RKO (cell line): ENCODE data around the gene ARMC5.
A peak's percentile ranks its signal among the peaks of the same experiment; 100 is the strongest.
"Not testable (repeated sequence)": the region's sequence is repeated elsewhere in the genome, so short reads cannot be mapped to it uniquely, and the experiment has no call there.

Experiments used
- DNase-seq: peaks from one replicate; pipeline ENCODE4 v3.0.0-alpha.2; 2016; ENCODE audit warnings: low spot score

Gene ARMC5

GRCh38 chr16:31478956-31479355 lies 19.7 kb downstream of the ARMC5 start:
- DNase-seq, result no peak

- DNase-seq, result no peak
Observed at GRCh38 chr16:31479751-31480150, 20.4 kb downstream of the ARMC5 start.

- DNase-seq, result no peak
Observed at GRCh38 chr16:31480851-31481536, 21.7 kb downstream of the ARMC5 start.

GRCh38 chr16:31483081-31483480 lies 23.8 kb downstream of the ARMC5 start, which contains the start of gene SLC5A2:
Gene SLC5A2 (plus strand): TSS chr16:31483123. CDS start chr16:31483137, 14 bp downstream.
- no peak for DNase-seq

- not testable (repeated sequence) for DNase-seq
Observed at GRCh38 chr16:31484048-31484447, 24.7 kb downstream of the ARMC5 start.

- no peak for DNase-seq
Observed at GRCh38 chr16:31484491-31485171, 25.3 kb downstream of the ARMC5 start.

- no peak for DNase-seq
Observed at GRCh38 chr16:31485571-31485970, 26.3 kb downstream of the ARMC5 start.

- no peak for DNase-seq
Observed at GRCh38 chr16:31486045-31486444, 26.7 kb downstream of the ARMC5 start.

- no peak for DNase-seq
Observed at GRCh38 chr16:31487071-31487719, 27.9 kb downstream of the ARMC5 start.

GRCh38 chr16:31487720-31488467 lies 28.6 kb downstream of the ARMC5 start:
- DNase-seq, result peak; percentile 42

GRCh38 chr16:31488468-31489297 lies 29.4 kb downstream of the ARMC5 start:
- DNase-seq, result no peak

- no peak for DNase-seq
Observed at GRCh38 chr16:31489298-31489564, 29.9 kb downstream of the ARMC5 start.

- DNase-seq, result no peak
Observed at GRCh38 chr16:31489616-31490584, 30.6 kb downstream of the ARMC5 start.

- DNase-seq, result no peak
Observed at GRCh38 chr16:31491778-31492418, 32.6 kb downstream of the ARMC5 start.

GRCh38 chr16:31493506-31494125 lies 34.3 kb downstream of the ARMC5 start:
- no peak for DNase-seq

- DNase-seq, result no peak
Observed at GRCh38 chr16:31496670-31497069, 37.4 kb downstream of the ARMC5 start.

- no peak for DNase-seq
Observed at GRCh38 chr16:31498493-31498892, 39.2 kb downstream of the ARMC5 start.

- no peak for DNase-seq
Observed at GRCh38 chr16:31499928-31500327, 40.6 kb downstream of the ARMC5 start.

GRCh38 chr16:31501226-31501965 lies 42.1 kb downstream of the ARMC5 start:
- no peak for DNase-seq
